Vagina (tissue), 2 donors: ENCODE measurements around the gene CHMP6. TPM values are rescaled to one million over a fixed set of nuclear protein-coding genes. Genes with fewer than 3 reads are reported as not detected.

Experiments
- DNase-seq, 2 donors: peaks; one replicate each; pipeline ENCODE4 v3.0.0-alpha.2; 2017; ENCODE audit errors: extremely low spot score in 2 of 2
- H3K27ac ChIP-seq: fragments of 200-600 bp; sonication (generic); one replicate; pipeline ENCODE4 v1.5.1; 2019
- H3K27me3 ChIP-seq: fragments of 200-600 bp; sonication (generic); one replicate; pipeline ENCODE4 v1.5.1; 2019
- H3K36me3 ChIP-seq, 2 donors: fragments of 200-600 bp; sonication (generic); one replicate each; pipeline ENCODE4 v1.5.1; 2017 to 2019
- H3K4me1 ChIP-seq: fragments of 200-600 bp; sonication (generic); one replicate; pipeline ENCODE4 v1.5.1; 2019
- H3K4me3 ChIP-seq, 2 donors: fragments of 200-600 bp; sonication (generic); 1 replicate in 1 of 2; 2 replicates in 1 of 2; pipeline ENCODE4 v1.5.1; 2016 to 2019
- H3K9me3 ChIP-seq: fragments of 200-600 bp; sonication (generic); one replicate; pipeline ENCODE4 v1.5.1; 2019
- CTCF ChIP-seq, 3 experiments: fragments of 450-650 bp in 2 of 3; fragments of 200-600 bp in 1 of 3; sonication (generic) in 1 of 3; IDR thresholded peaks; one replicate each; pipeline ENCODE4 v1.5.1; 2017 to 2019; ENCODE audit warnings: antibody characterized with exemption in 3 of 3, mild to moderate bottlenecking in 2 of 3, moderate library complexity in 2 of 3
- POLR2A ChIP-seq, 2 donors: fragments of 450-650 bp; IDR thresholded peaks; one replicate each; pipeline ENCODE4 v1.6.1; 2017; ENCODE audit warnings: antibody characterized with exemption in 2 of 2, mild to moderate bottlenecking in 2 of 2, moderate library complexity in 2 of 2
- POLR2AphosphoS5 ChIP-seq, 2 donors: sonication (generic); formaldehyde crosslinking; IDR thresholded peaks; one replicate each; pipeline ENCODE4 v1.9.0; 2017; ENCODE audit warnings: antibody characterized with exemption in 2 of 2, mild to moderate bottlenecking in 2 of 2, low read depth in 1 of 2; ENCODE audit not compliant: insufficient read depth in 1 of 2
- intact Hi-C: fragments of 100-400 bp; cut with DNase I; formaldehyde crosslinking; loops from one replicate; pipeline ENCODE4 v1.15.1; 2023
- total RNA-seq: library from RNA; depleted of rRNA; stranded (reverse); fragments of >200 nt; gene quantifications from one replicate; pipeline ENCODE4 v1.2.3, GENCODE V29; 2016

CHMP6 gene
- total RNA-seq, 1 donor from 2014 or later = 31.7 TPM

GRCh38 chr17:80965606-80966005, 26.0 kb upstream of the CHMP6 start:
- Histone ChIP-seq H3K27me3 (no peaks in the 10 kb centered on the region), H3K36me3 (peaks cover 0 to 4% of the 10 kb centered on the region in 2 donors), H3K27ac (no peak overlapping the region), H3K4me1 (peaks cover 20% of the 10 kb centered on the region), H3K4me3 (no peak overlapping the region), H3K9me3 (no peaks in the 10 kb centered on the region)
- intact Hi-C loops = loop anchor here (2.0 kb wide), 1 partner anchor 21 kb away; no protein-coding TSS in a partner anchor
- TF ChIP-seq CTCF (IDR thresholded peaks at IDR 0.05) (no peak), POLR2A (IDR thresholded peaks at IDR 0.05) (no peak), POLR2AphosphoS5 (IDR thresholded peaks at IDR 0.05; ENCODE audit: insufficient read depth in 1 of 2, low read depth in 1 of 2) (no peak)
- no peak for DNase-seq

GRCh38 chr17:80967404-80967872, 24.2 kb upstream of the CHMP6 start:
- Histone ChIP-seq H3K27me3 (no peaks in the 10 kb centered on the region), H3K27ac (no peak overlapping the region), H3K9me3 (no peaks in the 10 kb centered on the region), H3K36me3 (peaks cover 0 to 4% of the 10 kb centered on the region in 2 donors), H3K4me1 (peaks cover 20% of the 10 kb centered on the region), H3K4me3 (no peak overlapping the region)
- intact Hi-C loops = no loop called here
- TF ChIP-seq POLR2A (IDR thresholded peaks at IDR 0.05) (no peak), CTCF (IDR thresholded peaks at IDR 0.05) (no peak), POLR2AphosphoS5 (IDR thresholded peaks at IDR 0.05; ENCODE audit: insufficient read depth in 1 of 2, low read depth in 1 of 2) (no peak)
- DNase-seq = no peak

GRCh38 chr17:80968602-80969029, 23.0 kb upstream of the CHMP6 start:
- H3K36me3 ChIP-seq = peaks cover 0 to 4% of the 10 kb centered on the region in 2 donors
- intact Hi-C loops = no loop called here
- DNase-seq = no peak
- no peaks in the 10 kb centered on the region for H3K27me3 ChIP-seq
- no peak overlapping the region for H3K4me3 ChIP-seq
- no peak for TF ChIP-seq CTCF (IDR thresholded peaks at IDR 0.05)
- H3K9me3 ChIP-seq = no peaks in the 10 kb centered on the region
- peaks cover 20% of the 10 kb centered on the region for H3K4me1 ChIP-seq
- H3K27ac ChIP-seq = no peak overlapping the region

- intact Hi-C loops = no loop called here
- H3K27me3 ChIP-seq = no peaks in the 10 kb centered on the region
- H3K9me3 ChIP-seq = no peaks in the 10 kb centered on the region
- DNase-seq = no peak
- peaks cover 20% of the 10 kb centered on the region for H3K4me1 ChIP-seq
- no peak overlapping the region for H3K4me3 ChIP-seq
- TF ChIP-seq CTCF (IDR thresholded peaks at IDR 0.05) (no peak), POLR2AphosphoS5 (IDR thresholded peaks at IDR 0.05; ENCODE audit: insufficient read depth in 1 of 2, low read depth in 1 of 2) (peak in 1 of 2 donors; percentile 26), POLR2A (IDR thresholded peaks at IDR 0.05) (no peak)
- peaks cover 0 to 2% of the 10 kb centered on the region in 2 donors for H3K36me3 ChIP-seq
- no peak overlapping the region for H3K27ac ChIP-seq
Measured at GRCh38 chr17:80969030-80969673, 22.5 kb upstream of the CHMP6 start.

GRCh38 chr17:80969674-80970043, 22.0 kb upstream of the CHMP6 start:
- Histone ChIP-seq H3K27me3 (no peaks in the 10 kb centered on the region), H3K4me1 (peaks cover 20% of the 10 kb centered on the region), H3K27ac (no peak overlapping the region), H3K36me3 (no peaks in the 10 kb centered on the region), H3K9me3 (no peaks in the 10 kb centered on the region), H3K4me3 (no peak overlapping the region)
- intact Hi-C loops = loop anchor here (10.0 kb wide), 1 partner anchor 95 kb away; no protein-coding TSS in a partner anchor
- DNase-seq = no peak
- TF ChIP-seq CTCF (IDR thresholded peaks at IDR 0.05) (no peak), POLR2AphosphoS5 (IDR thresholded peaks at IDR 0.05; ENCODE audit: insufficient read depth in 1 of 2, low read depth in 1 of 2) (no peak), POLR2A (IDR thresholded peaks at IDR 0.05) (no peak)
